ENCODE data around the gene CMSS1.

GRCh38 chr3:99984139-99984538 lies 166.5 kb downstream of the CMSS1 start:
- TF ChIP-seq, protein P1, sequence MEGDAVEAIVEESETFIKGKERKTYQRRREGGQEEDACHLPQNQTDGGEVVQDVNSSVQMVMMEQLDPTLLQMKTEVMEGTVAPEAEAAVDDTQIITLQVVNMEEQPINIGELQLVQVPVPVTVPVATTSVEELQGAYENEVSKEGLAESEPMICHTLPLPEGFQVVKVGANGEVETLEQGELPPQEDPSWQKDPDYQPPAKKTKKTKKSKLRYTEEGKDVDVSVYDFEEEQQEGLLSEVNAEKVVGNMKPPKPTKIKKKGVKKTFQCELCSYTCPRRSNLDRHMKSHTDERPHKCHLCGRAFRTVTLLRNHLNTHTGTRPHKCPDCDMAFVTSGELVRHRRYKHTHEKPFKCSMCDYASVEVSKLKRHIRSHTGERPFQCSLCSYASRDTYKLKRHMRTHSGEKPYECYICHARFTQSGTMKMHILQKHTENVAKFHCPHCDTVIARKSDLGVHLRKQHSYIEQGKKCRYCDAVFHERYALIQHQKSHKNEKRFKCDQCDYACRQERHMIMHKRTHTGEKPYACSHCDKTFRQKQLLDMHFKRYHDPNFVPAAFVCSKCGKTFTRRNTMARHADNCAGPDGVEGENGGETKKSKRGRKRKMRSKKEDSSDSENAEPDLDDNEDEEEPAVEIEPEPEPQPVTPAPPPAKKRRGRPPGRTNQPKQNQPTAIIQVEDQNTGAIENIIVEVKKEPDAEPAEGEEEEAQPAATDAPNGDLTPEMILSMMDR (IDR thresholded peaks at IDR 0.05), result no peak
- TF ChIP-seq POLR2A (IDR thresholded peaks at IDR 0.05), result no peak

Measured in uterus (tissue), 2 donors.